HL-60 (cell line): ENCODE data around the gene PSME3.

Source experiments
- GABPA ChIP-seq: IDR thresholded peaks from 2 replicates; pipeline ENCODE4 v1.6.1; 2012; ENCODE audit warnings: low read depth
- POLR2AphosphoS5 ChIP-seq: IDR thresholded peaks from 2 replicates; pipeline ENCODE4 v1.6.1; 2012; ENCODE audit warnings: low read depth
- TF ChIP-seq, protein P1 (sequence below): IDR thresholded peaks from one replicate; pipeline ENCODE4 v1.5.1; 2011; ENCODE audit warnings: low read length, control low read depth, inconsistent platforms; ENCODE audit not compliant: insufficient read depth
- TF ChIP-seq, protein P2 (sequence below): IDR thresholded peaks from 2 replicates; pipeline ENCODE4 v1.6.1; 2012; ENCODE audit warnings: low read depth; ENCODE audit not compliant: insufficient replicate concordance

DNA sequence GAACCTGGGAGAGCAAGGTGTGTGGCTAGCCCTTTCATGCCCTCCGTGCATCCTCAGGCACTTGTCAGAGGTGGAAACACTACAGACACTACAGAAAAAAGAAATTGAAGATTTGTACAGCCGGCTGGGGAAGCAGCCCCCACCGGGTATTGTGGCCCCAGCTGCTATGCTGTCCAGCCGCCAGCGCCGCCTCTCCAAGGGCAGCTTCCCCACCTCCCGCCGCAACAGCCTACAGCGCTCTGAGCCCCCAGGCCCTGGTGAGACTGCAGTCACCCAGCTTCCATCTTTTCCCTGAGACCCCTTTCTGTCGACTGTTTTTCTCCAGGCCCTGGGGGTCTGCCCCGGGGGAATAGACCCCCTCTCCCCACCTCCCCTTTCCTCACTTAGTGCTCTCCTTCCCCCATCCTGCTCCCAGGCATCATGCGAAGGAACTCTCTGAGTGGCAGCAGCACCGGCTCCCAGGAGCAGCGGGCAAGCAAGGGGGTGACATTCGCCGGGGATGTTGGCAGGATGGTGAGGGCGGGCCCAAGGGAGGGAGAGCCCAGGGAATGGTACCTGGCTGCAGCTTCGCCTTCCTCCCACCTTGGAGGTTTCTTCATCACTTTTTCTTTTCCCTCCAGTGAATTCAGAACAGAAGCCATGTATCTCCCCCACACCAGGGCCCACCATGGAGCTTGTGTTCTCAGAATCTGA is 37.0 kb upstream of the PSME3 start:
- TF ChIP-seq, protein P1, sequence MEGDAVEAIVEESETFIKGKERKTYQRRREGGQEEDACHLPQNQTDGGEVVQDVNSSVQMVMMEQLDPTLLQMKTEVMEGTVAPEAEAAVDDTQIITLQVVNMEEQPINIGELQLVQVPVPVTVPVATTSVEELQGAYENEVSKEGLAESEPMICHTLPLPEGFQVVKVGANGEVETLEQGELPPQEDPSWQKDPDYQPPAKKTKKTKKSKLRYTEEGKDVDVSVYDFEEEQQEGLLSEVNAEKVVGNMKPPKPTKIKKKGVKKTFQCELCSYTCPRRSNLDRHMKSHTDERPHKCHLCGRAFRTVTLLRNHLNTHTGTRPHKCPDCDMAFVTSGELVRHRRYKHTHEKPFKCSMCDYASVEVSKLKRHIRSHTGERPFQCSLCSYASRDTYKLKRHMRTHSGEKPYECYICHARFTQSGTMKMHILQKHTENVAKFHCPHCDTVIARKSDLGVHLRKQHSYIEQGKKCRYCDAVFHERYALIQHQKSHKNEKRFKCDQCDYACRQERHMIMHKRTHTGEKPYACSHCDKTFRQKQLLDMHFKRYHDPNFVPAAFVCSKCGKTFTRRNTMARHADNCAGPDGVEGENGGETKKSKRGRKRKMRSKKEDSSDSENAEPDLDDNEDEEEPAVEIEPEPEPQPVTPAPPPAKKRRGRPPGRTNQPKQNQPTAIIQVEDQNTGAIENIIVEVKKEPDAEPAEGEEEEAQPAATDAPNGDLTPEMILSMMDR: no peak
- no peak for TF ChIP-seq POLR2AphosphoS5
- TF ChIP-seq, protein P2, sequence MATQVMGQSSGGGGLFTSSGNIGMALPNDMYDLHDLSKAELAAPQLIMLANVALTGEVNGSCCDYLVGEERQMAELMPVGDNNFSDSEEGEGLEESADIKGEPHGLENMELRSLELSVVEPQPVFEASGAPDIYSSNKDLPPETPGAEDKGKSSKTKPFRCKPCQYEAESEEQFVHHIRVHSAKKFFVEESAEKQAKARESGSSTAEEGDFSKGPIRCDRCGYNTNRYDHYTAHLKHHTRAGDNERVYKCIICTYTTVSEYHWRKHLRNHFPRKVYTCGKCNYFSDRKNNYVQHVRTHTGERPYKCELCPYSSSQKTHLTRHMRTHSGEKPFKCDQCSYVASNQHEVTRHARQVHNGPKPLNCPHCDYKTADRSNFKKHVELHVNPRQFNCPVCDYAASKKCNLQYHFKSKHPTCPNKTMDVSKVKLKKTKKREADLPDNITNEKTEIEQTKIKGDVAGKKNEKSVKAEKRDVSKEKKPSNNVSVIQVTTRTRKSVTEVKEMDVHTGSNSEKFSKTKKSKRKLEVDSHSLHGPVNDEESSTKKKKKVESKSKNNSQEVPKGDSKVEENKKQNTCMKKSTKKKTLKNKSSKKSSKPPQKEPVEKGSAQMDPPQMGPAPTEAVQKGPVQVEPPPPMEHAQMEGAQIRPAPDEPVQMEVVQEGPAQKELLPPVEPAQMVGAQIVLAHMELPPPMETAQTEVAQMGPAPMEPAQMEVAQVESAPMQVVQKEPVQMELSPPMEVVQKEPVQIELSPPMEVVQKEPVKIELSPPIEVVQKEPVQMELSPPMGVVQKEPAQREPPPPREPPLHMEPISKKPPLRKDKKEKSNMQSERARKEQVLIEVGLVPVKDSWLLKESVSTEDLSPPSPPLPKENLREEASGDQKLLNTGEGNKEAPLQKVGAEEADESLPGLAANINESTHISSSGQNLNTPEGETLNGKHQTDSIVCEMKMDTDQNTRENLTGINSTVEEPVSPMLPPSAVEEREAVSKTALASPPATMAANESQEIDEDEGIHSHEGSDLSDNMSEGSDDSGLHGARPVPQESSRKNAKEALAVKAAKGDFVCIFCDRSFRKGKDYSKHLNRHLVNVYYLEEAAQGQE: no peak
- no peak for TF ChIP-seq GABPA
